WTC11 (cell line): ENCODE measurements around the gene DENND11. TPM values are rescaled to one million over a fixed set of nuclear protein-coding genes. Genes with fewer than 3 reads are reported as not detected.
A peak's percentile ranks its signal among the peaks of the same experiment; 100 is the strongest.
"Not testable (repeated sequence)": the region's sequence is repeated elsewhere in the genome, so short reads cannot be mapped to it uniquely, and the experiment has no call there.

Experiments used
- ATAC-seq: fragments of 200-7000 bp; cut with Tn5 transposase; 2 replicates; pipeline ENCODE4 v1.10.0; 2021; ENCODE audit warnings: mild to moderate bottlenecking, moderate library complexity
- CTCF ChIA-PET: fragments of 300-600 bp; sonication (Branson Sonifier 250); formaldehyde crosslinking; loops from one replicate; lab custom pipeline; 2021; ENCODE audit warnings: antibody characterized with exemption; lab: Charles Lee
- POLR2A ChIA-PET: fragments of 350-600 bp; sonication (Branson Sonifier 250); formaldehyde crosslinking; loops from one replicate; lab custom pipeline; 2021; ENCODE audit warnings: antibody characterized with exemption; lab: Charles Lee
- DNase-seq: peaks from one replicate; pipeline ENCODE4 v3.0.0; 2021; ENCODE audit warnings: low spot score
- H3K27ac Mint-ChIP-seq: 2 replicates; pipeline ENCODE4 v1.8.0; 2021; ENCODE audit warnings: mixed read lengths
- H3K27me3 Mint-ChIP-seq: 2 replicates; pipeline ENCODE4 v1.8.0; 2021; ENCODE audit warnings: low read depth, mild to moderate bottlenecking, moderate library complexity, mixed read lengths
- H3K36me3 Mint-ChIP-seq: 2 replicates; pipeline ENCODE4 v1.8.0; 2021; ENCODE audit warnings: mixed read lengths
- H3K4me1 Mint-ChIP-seq: 2 replicates; pipeline ENCODE4 v1.8.0; 2022; ENCODE audit warnings: mixed read lengths
- H3K4me3 Mint-ChIP-seq: 2 replicates; pipeline ENCODE4 v1.8.0; 2021; ENCODE audit warnings: mild to moderate bottlenecking, moderate library complexity, mixed read lengths
- H3K9me3 Mint-ChIP-seq: 2 replicates; pipeline ENCODE4 v1.8.0; 2021; ENCODE audit warnings: mixed read lengths
- ATF1 ChIP-seq: sonication (generic); formaldehyde crosslinking; IDR thresholded peaks from 2 replicates; pipeline ENCODE4 v1.8.1; 2023; ENCODE audit warnings: mild to moderate bottlenecking, moderate library complexity, missing genetic modification reagents
- ATF3 ChIP-seq: sonication (generic); formaldehyde crosslinking; conservative IDR thresholded peaks from 2 replicates; pipeline ENCODE4 v1.8.1; 2022; ENCODE audit warnings: mild to moderate bottlenecking, missing genetic modification reagents
- FOXJ3 ChIP-seq: sonication (generic); formaldehyde crosslinking; IDR thresholded peaks from 2 replicates; pipeline ENCODE4 v1.9.0; 2021; ENCODE audit warnings: missing genetic modification reagents, mild to moderate bottlenecking, borderline replicate concordance
- FOXP1 ChIP-seq: sonication (generic); formaldehyde crosslinking; IDR thresholded peaks from 2 replicates; pipeline ENCODE4 v1.8.0; 2022; ENCODE audit warnings: missing genetic modification reagents, mild to moderate bottlenecking, moderate library complexity, borderline replicate concordance
- GRHL2 ChIP-seq: fragments of 250-450 bp; sonication (Bioruptor Pico); IDR thresholded peaks from 2 replicates; pipeline ENCODE4 v1.8.0; 2022; ENCODE audit warnings: mild to moderate bottlenecking, moderate library complexity; ENCODE audit not compliant: insufficient replicate concordance, severe bottlenecking
- JAZF1 ChIP-seq: fragments of 250-450 bp; sonication (Bioruptor Pico); IDR thresholded peaks from 2 replicates; pipeline ENCODE4 v1.9.0; 2021; ENCODE audit warnings: moderate library complexity, mild to moderate bottlenecking, inconsistent platforms
- MLX ChIP-seq: sonication (generic); formaldehyde crosslinking; IDR thresholded peaks from 2 replicates; pipeline ENCODE4 v1.8.1; 2023; ENCODE audit warnings: mild to moderate bottlenecking, missing genetic modification reagents, moderate library complexity
- NFE2L1 ChIP-seq: sonication (generic); formaldehyde crosslinking; IDR thresholded peaks from 2 replicates; pipeline ENCODE4 v1.8.1; 2023; ENCODE audit warnings: missing genetic modification reagents
- PREB ChIP-seq: sonication (generic); formaldehyde crosslinking; IDR thresholded peaks from 2 replicates; pipeline ENCODE4 v1.8.1; 2022; ENCODE audit warnings: mild to moderate bottlenecking, missing genetic modification reagents, moderate library complexity, borderline replicate concordance
- TCF7 ChIP-seq: sonication (generic); formaldehyde crosslinking; IDR thresholded peaks from 2 replicates; pipeline ENCODE4 v1.8.0; 2022; ENCODE audit warnings: mild to moderate bottlenecking, low read depth, missing genetic modification reagents, moderate library complexity
- TEAD1 ChIP-seq: sonication (generic); formaldehyde crosslinking; IDR thresholded peaks from 2 replicates; pipeline ENCODE4 v1.8.0; 2022; ENCODE audit warnings: mild to moderate bottlenecking, missing genetic modification reagents
- TP53 ChIP-seq: sonication (generic); formaldehyde crosslinking; IDR thresholded peaks from 2 replicates; pipeline ENCODE4 v1.8.1; 2023; ENCODE audit warnings: mild to moderate bottlenecking, missing genetic modification reagents
- ZBTB43 ChIP-seq: sonication (generic); formaldehyde crosslinking; IDR thresholded peaks from 2 replicates; pipeline ENCODE4 v1.8.1; 2023; ENCODE audit warnings: mild to moderate bottlenecking, missing genetic modification reagents
- ZNF423 ChIP-seq: fragments of 250-450 bp; sonication (Bioruptor Pico); IDR thresholded peaks from 2 replicates; pipeline ENCODE4 v2.1.2; 2022; ENCODE audit warnings: mild to moderate bottlenecking, moderate library complexity
- total RNA-seq: library from RNA; stranded (reverse); gene quantifications from 3 replicates; pipeline ENCODE4 v1.2.3, GENCODE V29; 2021
- TF ChIP-seq, protein P1 (sequence below): fragments of 250-450 bp; sonication (Bioruptor Pico); IDR thresholded peaks from 2 replicates; pipeline ENCODE4 v1.9.0; 2021; ENCODE audit warnings: mild to moderate bottlenecking, borderline replicate concordance
- TF ChIP-seq, protein P2 (sequence below): sonication (generic); formaldehyde crosslinking; IDR thresholded peaks from 2 replicates; pipeline ENCODE4 v1.8.0; 2022; ENCODE audit warnings: missing genetic modification reagents

The DENND11 gene
- total RNA-seq, 1 experiment from 2014 or later = 22.1 TPM

GRCh38 chr7:141691961-141692360, 10.0 kb downstream of the DENND11 start:
- Mint-ChIP-seq H3K9me3 (no peaks in the 10 kb centered on the region), H3K27ac (no peak overlapping the region), H3K36me3 (no peaks in the 10 kb centered on the region), H3K27me3 (no peaks in the 10 kb centered on the region), H3K4me1 (peaks cover 38% of the 10 kb centered on the region), H3K4me3 (no peak overlapping the region)
- TF ChIP-seq FOXP1 (CRISPR knock-in tag) (no peak), GRHL2 (CRISPR knock-in tag) (no peak), TP53 (CRISPR knock-in tag) (no peak), ZBTB43 (CRISPR knock-in tag) (no peak), ATF3 (CRISPR knock-in tag) (no peak), MLX (CRISPR knock-in tag) (no peak)
- TF ChIP-seq, protein P1, sequence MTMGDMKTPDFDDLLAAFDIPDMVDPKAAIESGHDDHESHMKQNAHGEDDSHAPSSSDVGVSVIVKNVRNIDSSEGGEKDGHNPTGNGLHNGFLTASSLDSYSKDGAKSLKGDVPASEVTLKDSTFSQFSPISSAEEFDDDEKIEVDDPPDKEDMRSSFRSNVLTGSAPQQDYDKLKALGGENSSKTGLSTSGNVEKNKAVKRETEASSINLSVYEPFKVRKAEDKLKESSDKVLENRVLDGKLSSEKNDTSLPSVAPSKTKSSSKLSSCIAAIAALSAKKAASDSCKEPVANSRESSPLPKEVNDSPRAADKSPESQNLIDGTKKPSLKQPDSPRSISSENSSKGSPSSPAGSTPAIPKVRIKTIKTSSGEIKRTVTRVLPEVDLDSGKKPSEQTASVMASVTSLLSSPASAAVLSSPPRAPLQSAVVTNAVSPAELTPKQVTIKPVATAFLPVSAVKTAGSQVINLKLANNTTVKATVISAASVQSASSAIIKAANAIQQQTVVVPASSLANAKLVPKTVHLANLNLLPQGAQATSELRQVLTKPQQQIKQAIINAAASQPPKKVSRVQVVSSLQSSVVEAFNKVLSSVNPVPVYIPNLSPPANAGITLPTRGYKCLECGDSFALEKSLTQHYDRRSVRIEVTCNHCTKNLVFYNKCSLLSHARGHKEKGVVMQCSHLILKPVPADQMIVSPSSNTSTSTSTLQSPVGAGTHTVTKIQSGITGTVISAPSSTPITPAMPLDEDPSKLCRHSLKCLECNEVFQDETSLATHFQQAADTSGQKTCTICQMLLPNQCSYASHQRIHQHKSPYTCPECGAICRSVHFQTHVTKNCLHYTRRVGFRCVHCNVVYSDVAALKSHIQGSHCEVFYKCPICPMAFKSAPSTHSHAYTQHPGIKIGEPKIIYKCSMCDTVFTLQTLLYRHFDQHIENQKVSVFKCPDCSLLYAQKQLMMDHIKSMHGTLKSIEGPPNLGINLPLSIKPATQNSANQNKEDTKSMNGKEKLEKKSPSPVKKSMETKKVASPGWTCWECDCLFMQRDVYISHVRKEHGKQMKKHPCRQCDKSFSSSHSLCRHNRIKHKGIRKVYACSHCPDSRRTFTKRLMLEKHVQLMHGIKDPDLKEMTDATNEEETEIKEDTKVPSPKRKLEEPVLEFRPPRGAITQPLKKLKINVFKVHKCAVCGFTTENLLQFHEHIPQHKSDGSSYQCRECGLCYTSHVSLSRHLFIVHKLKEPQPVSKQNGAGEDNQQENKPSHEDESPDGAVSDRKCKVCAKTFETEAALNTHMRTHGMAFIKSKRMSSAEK (CRISPR knock-in tag) = no peak
- no peak for DNase-seq
- CTCF ChIA-PET = interaction anchor here (1.9 kb wide), 1 partner anchor 17 kb away, joined by 5 read pairs; no protein-coding TSS in a partner anchor
- no peak for ATAC-seq
- POLR2A ChIA-PET = no interaction called here

GRCh38 chr7:141691540-141691939, 10.4 kb downstream of the DENND11 start:
- TF ChIP-seq NFE2L1 (no peak), TEAD1 (no peak), FOXJ3 (CRISPR knock-in tag) (no peak), ZNF423 (no peak), ATF1 (CRISPR knock-in tag) (no peak), PREB (CRISPR knock-in tag) (no peak), JAZF1 (no peak), TCF7 (CRISPR knock-in tag) (no peak)
- TF ChIP-seq, protein P2, sequence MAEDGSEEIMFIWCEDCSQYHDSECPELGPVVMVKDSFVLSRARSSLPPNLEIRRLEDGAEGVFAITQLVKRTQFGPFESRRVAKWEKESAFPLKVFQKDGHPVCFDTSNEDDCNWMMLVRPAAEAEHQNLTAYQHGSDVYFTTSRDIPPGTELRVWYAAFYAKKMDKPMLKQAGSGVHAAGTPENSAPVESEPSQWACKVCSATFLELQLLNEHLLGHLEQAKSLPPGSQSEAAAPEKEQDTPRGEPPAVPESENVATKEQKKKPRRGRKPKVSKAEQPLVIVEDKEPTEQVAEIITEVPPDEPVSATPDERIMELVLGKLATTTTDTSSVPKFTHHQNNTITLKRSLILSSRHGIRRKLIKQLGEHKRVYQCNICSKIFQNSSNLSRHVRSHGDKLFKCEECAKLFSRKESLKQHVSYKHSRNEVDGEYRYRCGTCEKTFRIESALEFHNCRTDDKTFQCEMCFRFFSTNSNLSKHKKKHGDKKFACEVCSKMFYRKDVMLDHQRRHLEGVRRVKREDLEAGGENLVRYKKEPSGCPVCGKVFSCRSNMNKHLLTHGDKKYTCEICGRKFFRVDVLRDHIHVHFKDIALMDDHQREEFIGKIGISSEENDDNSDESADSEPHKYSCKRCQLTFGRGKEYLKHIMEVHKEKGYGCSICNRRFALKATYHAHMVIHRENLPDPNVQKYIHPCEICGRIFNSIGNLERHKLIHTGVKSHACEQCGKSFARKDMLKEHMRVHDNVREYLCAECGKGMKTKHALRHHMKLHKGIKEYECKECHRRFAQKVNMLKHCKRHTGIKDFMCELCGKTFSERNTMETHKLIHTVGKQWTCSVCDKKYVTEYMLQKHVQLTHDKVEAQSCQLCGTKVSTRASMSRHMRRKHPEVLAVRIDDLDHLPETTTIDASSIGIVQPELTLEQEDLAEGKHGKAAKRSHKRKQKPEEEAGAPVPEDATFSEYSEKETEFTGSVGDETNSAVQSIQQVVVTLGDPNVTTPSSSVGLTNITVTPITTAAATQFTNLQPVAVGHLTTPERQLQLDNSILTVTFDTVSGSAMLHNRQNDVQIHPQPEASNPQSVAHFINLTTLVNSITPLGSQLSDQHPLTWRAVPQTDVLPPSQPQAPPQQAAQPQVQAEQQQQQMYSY (CRISPR knock-in tag) = no peak
- DNase-seq = no peak
- Mint-ChIP-seq H3K9me3 (no peaks in the 10 kb centered on the region), H3K4me1 (peaks cover 35% of the 10 kb centered on the region), H3K36me3 (no peaks in the 10 kb centered on the region), H3K4me3 (no peak overlapping the region), H3K27me3 (no peaks in the 10 kb centered on the region), H3K27ac (no peak overlapping the region)
- POLR2A ChIA-PET = no interaction called here
- ATAC-seq = peak; percentile 55
- CTCF ChIA-PET = interaction anchor here (1.9 kb wide), 1 partner anchor 17 kb away, joined by 5 read pairs; no protein-coding TSS in a partner anchor

GRCh38 chr7:141689072-141689825, 12.7 kb downstream of the DENND11 start:
- POLR2A ChIA-PET, H3K9me3 Mint-ChIP-seq, ATAC-seq, DNase-seq, H3K27ac Mint-ChIP-seq, H3K36me3 Mint-ChIP-seq, H3K27me3 Mint-ChIP-seq, H3K4me3 Mint-ChIP-seq: not testable (repeated sequence)
- CTCF ChIA-PET = interaction anchor here (0.8 to 4.2 kb wide), 4 partner anchors 12 to 49 kb away, joined by 3 to 14 read pairs (median 4); partner anchors contain the start of gene SSBP1
- H3K4me1 Mint-ChIP-seq = peaks cover 23% of the 10 kb centered on the region
